Stimulated activated CD8-positive, alpha-beta memory T cell treated with anti-CD3 and anti-CD28 coated beads, Interleukin-12 subunit alpha, Interleukin-12 subunit beta, amount 100 ng/mL, for 1 hour (primary cell): Measurements from ENCODE around the gene ZFAND3.

Experiments
- DNase-seq: peaks from one replicate; pipeline ENCODE4 v3.0.0-alpha.2; 2020; ENCODE audit warnings: low read depth

The ZFAND3 gene

DNA sequence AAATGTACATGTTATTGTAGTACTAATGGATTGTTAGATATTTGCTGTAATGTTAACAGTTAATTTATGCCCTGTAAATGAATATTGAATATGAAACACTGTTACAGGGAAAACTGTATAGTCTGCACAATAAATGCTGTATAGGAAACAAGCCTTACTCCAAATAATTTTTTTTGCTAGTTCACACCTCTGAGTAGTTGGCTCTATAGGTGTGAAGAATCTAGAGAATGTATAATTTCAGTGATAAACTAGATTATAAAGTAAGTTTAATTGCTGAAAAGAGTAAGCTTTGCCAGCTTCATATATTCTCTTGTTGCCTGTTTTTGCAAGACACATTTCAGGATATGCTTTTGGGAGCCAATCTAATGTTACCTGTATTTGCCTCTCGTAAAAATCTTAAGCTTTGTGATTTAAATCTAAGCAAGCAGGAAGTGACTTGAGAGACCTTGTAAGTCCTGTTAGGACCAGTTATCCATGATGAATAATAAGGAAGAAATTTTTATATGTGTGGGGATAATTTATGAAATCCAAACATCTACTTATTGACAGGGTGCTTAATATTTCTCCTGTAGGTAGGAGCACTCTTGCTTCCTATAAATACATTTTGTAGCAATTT lies 232.4 kb downstream of the ZFAND3 start:
- no peak for DNase-seq

DNA sequence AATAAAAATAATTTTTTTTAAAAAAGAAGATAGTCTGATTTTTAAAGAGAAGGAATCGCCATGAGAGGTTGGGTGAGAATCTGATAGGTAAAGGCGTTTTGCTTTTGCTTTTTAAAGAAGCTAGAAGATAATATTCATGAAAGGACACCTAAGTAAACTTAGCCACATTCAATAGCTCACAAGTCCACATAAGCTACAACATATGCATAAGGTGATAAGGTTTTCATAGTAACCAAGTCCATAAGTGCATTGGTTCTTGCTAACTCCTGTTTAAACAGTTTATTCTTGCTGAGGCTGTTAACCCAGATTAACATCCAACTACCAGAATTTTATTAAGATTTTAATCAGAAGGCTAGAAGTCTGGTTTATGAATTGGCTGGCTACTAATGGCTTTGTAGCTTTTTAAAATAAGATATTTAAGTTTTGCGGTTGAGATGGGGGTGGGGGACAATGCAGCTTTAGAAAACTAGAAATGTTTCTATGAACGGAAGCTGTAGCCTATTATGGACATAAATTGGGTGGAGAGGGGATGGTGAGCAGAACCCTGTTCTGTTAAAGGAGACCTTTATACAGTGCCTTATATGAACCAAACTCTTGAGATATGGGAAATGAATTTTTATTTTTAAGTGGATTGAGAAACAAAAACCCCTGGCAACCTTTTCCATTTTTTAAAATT lies 235.1 kb downstream of the ZFAND3 start:
- DNase-seq: no peak

DNA sequence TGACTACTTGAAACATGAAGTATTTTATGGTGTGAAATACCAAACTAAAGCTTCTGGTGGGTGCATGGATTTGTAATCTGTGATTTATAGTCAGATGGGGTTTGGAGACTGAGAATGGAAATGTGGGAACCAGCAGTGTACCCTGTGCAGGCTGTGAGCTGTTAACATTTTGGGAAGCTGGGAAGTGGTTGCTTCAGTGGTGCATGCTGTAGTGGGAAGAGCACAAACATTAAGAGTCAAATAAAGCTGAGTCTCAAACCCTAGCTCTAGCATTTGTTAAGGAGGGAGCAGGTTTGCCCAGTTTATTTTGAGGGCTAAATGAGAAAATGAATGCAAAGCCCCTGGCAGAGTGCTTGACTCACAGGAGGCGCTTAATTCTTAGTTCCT lies 235.7 kb downstream of the ZFAND3 start:
- no peak for DNase-seq

DNA sequence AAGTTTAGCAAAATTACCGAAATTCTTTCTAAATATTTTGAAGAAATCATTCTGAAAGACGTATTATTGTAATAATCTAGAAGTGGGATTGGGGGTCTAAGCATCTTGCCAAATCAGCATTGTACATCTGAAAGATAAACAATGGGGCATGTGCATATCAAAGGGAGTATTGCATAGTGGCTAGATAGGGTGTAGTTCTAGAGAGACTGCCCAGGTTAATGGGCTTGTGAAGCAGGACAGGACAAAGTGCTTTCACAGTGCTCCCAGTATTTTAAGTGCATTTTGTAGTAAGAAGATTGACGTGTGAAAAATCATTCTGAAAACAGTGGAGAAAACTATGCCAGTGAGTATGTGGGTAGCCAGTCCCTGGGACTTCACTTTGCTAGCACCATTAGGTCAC lies 236.8 kb downstream of the ZFAND3 start:
- no peak for DNase-seq

DNA sequence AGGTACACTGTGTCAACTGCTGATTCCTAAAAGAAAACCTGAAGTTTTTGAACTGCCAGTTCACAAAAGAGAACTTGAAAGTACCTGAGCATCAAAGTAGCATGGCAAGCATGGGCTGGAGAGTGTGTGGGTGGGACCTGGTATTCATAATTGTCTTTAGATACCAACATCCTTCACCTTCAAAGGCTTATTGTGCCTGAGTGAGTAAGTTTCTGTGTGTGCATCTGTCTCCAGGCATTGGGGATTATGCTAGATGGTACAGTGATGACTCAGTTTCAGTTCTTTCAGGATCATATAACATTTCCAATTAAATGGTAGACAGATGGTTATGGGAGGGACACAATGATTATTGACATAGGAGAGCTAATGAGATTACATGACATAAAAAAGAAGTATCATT lies 238.5 kb downstream of the ZFAND3 start:
- DNase-seq: no peak

DNA sequence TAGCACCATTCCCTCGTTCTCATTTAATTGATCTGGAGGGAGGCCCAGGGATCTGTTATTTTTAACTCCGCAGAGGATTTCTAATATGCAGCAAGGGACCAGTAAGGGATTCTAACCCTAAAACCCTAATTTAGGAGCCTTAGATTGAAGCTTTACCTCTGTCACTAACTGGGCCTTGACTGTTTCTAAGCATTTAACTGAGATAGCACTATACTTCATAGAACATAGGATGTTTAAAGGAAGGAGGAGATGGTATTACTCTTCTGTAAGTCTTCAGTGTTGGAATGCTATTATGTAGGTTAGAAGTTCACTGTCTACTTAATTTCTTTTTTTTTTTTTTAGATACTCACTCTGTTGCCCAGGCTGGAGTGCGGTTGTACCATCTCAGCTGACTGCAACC lies 242.5 kb downstream of the ZFAND3 start:
- DNase-seq: no peak

DNA sequence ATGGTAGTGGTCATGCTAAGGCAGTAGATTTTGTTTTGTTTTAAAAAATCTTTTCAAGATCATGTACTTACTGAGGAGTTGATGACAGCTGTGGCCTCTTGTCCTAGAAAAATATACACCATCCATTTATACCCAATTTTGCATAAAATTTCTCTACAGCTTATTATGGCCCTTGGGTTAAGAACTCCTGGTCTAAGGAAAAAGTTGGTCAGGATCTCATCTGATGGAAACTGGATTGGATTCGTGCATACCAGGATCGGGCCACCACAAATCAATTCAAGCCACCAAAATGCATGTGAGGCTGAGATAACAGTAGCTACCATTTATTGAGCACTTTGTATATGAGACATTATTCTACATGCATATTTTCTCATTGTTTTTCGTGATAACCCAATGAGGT lies 244.4 kb downstream of the ZFAND3 start:
- DNase-seq: no peak

DNA sequence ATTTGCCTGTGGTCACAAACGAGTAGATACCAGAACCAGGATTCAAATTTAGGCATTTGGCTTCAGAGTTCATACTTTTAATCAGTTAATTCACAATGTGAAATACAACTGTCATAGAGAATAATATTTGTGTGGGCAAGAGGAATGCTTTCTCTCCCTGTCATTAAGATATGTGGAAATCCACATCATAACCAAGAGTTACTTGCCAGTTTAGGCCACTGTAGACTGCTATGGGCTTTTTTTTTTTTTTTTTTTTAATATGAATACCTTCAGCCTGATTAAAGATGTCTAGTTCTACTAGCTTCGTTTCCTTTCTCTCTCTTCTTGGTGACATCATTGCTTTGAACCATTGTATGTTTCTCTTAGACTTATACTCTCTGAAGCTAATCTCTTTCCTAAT lies 244.9 kb downstream of the ZFAND3 start:
- DNase-seq: no peak

DNA sequence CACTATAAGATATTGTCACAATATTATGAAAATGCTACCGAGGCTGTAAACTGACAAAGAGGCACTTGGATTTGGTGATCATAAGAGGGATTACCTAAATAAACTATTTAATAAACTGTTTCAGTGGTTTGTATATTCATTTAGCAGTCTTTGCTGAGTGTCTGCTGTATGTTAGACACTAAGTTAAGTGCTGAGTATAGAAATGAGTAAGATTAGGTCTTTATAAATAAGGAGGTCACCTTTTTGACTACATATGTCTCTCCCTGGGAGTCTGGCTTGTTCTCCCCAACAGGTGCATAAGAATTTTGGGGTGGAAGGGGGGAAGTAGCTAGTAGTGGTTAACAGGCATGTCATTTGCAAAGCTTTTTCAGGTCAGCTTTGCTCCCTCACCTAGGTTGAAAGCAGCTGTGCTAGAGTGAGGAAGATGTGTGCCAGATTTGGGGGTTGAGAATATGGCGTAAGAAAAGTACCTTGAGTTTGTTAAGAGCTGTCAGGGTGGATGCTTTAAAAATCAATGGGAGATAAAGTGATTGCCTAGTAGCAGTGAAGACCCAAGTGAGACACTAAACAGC lies 246.3 kb downstream of the ZFAND3 start:
- no peak for DNase-seq

DNA sequence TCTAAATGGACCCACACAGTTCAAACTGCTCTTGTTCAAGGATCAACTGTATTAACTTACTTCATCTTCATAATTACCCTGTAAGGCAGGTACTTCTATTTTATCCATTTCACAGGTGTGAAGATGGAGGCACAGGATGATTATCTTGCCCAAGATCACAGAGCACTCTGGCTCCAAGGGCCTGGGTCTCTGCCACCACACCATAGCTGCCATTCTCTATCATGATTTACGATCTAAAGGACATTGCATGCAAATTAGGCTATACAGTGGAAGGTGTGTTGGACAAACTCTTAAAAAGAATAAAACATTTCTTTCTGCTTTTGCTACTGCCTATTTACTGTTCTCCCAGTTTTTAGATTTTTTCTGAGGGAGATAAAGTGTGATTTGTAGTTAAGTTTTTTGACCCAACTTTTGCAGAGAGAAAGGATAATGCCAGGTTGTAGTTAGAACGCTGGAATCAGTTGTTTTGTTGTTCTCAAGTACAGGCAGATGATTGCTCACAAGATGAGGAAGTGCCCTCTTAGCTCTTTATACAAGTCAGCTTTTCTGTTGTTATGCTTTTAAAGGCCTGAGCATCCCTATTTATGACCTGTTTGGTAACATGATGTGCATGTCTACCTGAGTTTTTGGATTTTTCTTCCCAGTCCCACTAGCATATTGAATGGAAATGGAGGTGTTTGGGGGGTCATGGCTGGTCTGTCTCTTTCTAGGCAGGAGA lies 247.9 kb downstream of the ZFAND3 start:
- DNase-seq: no peak

DNA sequence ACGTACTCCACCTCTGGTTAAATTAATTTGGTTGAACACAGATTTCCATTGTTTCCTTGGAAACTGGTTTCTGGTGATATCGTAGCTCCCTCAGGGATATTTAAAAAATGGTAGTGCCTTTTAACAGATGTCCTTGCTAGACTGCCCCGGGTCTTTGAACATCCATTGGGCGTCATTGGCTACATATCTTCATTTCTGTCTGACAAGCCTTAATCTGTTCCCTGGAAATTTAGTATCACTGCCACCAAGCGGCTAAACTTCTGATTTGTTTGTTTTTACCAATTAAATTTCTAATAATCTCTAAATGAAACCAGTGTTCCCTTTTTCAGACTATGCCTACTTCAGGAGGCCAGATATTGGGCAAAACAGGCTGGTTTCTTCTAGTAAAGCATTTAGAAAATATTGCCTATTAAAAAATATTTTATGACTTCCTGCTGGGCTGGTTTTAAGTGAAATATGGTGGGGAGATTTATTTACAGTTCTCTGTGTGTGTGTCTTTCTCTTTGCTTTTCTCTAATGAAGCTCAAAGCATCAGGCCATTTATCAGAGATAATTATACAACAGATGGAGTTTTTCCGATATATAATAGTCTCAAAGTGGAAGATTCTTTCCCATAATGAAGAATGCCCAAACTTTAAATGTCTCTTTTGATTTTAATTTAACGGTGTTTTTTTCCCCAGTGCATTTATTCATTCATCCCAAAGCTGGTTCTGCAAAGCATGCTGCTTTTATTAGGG lies 249.5 kb downstream of the ZFAND3 start:
- DNase-seq: no peak

DNA sequence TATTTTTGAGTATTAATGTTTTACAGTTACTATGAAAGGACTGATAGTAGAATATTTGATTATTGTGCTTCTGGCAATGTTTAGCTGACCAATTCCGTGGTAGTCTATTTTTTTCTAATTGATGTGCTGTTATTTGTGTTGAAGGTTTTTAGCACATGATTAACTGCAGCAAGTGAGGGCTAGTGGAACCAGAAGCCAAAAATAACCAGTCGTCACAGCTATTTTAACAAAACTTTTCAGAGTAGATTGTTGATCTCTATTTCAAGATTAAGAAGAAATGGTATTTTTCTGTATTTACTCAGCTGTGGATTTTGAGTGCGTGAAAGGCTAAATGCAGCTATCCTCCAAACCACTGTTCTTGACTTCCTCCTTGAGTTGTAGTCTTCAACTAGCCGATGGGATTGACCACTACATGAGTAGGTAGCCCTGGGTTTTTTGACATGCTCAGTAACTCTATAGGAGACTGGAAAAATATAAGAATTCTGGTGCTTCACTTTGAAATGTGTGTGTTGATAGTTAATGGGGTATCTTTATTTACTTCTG lies 258.0 kb downstream of the ZFAND3 start:
- no peak for DNase-seq

DNA sequence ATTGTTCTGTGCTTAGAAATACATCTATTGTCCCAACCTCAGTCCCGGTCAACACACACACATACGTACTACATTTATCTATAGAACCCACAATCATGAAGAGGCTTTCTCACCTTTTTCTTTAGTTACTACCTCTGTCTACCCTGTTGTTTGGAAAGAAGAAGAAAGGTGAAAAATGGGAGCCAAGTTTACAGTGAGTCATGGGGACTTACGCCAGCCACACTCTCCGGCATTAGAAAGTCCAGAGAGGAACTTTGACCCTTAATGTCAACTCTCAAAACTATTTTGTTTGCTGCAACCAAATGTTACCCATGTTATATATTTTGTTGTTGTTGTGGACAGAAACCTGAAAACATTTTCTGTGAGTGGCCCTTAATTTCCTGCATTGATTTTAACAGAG lies 259.1 kb downstream of the ZFAND3 start:
- no peak for DNase-seq

DNA sequence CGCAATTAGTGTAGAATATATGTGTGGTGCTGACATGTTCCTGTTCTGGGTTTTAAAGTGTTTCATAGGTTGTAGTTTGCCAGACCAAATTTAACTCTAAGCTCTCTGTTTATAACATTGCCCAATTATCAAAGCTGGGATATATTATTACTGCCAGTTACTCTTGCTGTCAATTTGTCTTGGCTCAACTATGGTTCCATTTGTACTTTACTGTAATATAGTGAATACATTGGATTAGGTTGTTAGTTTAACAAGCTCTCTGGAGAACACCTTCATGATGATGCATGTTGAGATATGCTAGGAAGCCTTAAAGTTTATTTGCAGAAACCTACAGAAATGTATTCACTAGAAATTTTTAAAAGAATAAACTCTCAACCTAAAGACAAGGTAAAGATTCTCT lies 259.6 kb downstream of the ZFAND3 start:
- no peak for DNase-seq

DNA sequence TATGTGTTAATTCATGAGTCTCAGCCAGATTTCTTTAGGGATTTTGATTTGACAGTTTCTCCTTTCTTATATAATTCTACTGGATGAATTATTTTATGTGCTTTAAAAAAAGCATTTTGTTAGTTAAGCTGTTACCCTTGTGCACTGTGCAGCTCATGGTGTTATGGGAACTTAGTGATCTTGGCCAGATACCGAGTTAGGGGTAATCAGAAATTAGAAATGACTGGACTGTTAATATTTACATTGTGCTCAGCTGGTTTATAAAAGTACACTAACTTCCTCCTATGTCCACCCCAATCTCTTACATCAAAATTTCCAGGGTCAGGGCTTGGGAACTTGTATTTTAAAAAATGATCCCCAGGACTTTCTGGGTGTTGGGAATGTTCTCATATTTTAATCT lies 260.0 kb downstream of the ZFAND3 start:
- no peak for DNase-seq

DNA sequence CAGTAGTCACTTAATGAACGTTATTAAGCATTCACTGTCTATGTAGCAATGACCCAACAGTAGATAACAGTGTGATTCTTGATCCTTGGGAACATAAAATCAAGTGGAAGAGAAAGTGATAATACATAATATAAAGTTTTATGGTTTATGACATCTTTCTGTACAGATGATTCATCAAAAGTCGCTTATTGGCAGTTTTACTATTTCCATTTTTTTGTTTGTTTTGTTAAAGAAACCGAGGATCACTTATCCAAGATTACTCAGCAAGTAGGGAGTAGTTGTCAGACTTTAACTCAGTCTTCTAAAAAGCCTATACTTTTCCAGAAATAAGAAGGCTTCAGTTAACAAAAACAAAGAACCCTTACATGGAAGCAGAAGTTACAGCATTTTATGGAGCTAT lies 260.8 kb downstream of the ZFAND3 start:
- DNase-seq: no peak

DNA sequence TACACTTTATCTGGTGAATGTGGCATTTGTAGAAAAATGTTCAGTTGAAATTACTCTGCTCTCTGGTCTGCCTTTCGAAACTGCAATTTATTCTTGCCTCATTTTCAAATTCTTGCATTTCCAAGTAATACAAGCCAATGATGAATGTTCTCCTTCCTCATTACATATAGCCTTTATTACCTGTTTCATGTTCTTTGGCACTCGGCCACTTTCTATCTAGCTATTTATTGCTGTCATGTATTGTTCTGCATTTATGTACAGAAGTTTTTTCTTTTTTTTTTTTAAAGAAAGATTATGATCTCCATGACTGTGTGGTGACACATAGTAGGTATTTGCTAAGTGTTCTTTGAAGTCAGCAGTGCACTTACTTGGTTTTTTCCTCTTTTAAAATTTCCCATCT lies 261.4 kb downstream of the ZFAND3 start:
- DNase-seq: no peak

DNA sequence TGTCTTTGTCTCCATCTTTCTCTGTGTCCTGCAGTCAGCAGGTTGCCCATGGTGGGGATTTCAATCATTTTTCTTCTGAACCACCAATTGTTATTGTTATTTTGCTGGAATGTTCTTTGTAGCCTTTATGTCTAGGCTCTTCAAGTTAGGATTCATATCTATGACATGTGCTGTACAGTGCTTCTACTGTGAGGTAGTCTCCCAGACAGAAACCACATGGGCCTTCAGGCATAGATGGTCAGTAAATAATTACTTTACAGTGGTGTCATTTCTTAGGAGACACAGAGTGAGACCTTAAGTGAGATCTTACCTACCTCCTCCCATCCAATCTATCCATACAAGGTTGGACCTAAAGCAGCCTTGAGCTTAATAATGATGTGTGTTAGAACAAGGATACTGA lies 265.5 kb downstream of the ZFAND3 start:
- no peak for DNase-seq

DNA sequence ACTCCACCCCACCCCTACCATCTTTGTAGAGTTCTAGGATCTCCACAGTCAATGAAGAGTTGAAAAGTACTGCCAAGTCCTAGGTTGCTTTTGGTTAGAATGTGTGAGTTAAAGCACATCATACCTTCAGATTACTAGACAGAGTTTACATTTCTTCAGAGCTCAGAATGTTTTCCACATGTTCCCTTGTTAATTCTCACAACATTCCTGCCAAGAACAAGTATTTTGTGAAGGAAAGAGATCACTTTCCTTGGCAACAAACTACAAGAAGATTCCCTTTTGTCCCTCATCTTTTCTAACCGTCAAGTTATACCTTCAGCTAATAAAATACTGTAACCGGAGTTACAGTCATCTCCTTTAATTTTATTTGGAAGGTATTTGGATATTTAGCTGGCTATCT lies 266.8 kb downstream of the ZFAND3 start:
- no peak for DNase-seq

DNA sequence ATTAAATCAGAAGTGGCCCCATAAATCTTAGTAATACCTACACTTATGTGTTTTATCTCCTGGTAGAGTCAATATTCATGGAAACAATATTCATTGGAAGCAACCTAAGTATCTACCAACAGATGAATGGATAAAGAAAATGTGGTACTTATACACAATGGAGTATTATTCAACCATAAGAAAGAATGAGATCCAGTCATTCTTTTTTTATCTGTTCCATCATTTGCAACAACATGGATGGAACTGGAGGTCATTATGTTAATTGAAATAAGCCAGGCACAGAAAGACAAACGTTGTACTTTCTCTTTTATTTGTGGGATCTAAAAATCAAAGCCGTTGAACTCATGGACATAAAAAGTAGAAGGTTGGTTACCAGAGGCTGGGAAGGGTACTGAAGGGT lies 268.5 kb downstream of the ZFAND3 start:
- no peak for DNase-seq

DNA sequence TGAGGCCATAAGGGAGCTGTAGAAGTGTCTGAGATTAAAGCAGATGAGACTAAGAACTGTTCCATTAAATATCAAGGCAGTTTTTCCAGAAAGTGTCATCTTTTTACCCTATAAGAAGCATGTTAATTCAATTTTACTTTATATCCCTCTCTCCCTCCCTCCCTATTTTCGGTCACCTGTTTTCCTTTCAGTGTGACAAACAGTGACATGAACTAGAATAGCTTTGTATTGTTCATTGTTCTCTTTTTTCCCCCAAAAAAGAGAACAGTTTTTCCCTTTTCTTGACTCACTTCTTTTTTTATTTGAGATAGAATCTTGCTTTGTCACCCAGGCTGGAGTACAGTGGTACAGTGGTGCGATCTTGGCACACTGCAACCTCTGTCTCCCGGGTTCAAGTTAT lies 269.3 kb downstream of the ZFAND3 start:
- no peak for DNase-seq

DNA sequence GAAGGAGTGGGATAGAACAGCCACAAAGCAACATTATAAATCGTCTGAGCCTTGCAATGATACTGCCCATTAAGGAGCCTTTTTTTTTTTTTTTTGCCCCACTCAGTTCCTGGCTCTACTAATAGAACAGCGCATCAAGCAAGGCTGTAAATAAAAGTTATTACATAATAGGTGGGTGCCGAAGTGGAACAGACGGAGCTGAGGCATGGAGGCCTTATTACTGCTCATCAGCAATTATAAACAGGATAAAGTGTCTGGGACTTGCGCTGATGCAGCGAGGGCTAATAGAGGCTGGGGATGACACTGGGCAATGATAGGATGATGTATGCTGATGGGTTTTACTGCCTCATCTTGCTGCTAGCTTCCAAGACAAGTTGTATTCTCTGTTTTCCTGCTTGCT lies 272.1 kb downstream of the ZFAND3 start:
- DNase-seq: no peak
